ENCODE results near the gene MINDY4.

The MINDY4 gene

DNA sequence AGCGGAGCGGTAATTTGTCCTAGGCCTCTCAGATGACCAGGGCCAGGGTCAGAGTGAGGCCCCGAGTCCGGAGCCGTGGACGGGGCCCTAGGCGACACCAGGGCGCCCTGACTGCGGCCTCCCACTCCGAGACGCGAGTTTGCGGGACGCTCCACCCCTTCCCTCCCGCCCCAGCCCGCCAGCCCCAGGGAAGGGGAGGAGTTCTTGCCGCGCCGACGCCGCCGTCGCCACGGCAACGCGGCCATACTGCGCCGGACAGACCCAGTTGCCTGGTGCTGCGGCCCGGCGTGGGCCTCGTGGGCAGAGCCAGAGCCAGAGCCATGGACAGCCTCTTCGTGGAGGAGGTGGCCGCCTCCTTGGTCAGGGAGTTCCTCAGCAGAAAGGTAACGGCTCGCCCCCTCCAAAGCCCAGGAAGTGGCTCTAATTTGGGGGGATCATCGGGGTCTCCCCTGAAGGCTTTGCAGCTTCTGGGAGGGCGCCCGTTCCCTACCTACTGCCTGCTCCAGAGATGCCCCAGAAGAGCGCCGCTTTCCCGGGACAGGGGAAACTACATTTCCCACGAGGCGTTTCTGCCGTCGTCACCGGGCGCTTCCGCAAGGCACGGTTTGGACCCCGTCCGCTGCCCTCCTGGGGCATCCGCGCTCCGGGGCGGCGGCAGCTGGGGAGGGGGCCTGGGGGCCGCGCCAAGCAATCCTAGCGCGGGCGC lies at the start of gene MINDY4:
Gene MINDY4 (plus strand): TSS at position 244 of the 706 bp plus-strand sequence. CDS start 77 bp downstream, at position 321.
- DNase-seq: peak; percentile 77

DNA sequence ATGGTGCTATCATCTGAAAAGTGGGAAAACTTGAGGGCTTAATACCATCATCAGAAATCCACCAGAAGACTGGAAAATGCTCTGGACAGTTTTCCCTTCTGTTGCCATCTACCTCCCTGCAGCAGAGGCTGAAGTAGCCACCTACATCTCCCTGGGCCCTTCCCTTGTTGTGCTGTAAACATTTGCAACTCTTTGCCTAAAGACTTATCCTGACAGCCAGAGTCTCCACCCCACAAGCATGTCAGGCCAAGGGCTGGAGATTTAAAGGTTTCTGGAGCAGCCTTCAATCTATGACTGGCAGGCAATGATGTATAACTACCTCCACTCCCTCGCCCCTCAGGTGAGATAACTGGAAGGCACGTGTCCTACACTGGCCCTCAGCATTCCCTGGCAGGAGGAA lies 49.0 kb upstream of the MINDY4 start:
- DNase-seq: no peak

DNA sequence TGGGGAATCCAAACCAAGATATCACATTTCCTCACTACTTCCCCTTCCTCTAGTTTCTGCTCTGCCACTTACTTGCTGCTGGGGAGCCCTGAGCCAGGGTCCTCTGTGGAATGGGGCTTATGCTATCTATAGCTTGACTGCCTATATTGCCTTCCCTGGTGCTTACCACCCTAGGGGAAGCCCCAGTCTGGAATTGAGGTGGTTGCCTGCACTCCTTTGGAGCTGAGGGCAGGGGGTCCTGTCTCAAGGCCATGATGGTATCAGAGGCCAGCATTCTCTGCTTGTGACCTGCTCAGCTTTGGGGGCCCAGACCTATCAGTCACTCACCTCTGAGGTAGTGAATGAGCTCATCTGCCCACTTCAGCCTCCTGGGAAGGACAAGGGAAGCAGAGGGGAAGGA lies 48.5 kb upstream of the MINDY4 start:
- DNase-seq: no peak

- DNase-seq: no peak
These were observed 47.4 kb upstream of the MINDY4 start for GRCh38 chr7:30723776-30724175.

DNA sequence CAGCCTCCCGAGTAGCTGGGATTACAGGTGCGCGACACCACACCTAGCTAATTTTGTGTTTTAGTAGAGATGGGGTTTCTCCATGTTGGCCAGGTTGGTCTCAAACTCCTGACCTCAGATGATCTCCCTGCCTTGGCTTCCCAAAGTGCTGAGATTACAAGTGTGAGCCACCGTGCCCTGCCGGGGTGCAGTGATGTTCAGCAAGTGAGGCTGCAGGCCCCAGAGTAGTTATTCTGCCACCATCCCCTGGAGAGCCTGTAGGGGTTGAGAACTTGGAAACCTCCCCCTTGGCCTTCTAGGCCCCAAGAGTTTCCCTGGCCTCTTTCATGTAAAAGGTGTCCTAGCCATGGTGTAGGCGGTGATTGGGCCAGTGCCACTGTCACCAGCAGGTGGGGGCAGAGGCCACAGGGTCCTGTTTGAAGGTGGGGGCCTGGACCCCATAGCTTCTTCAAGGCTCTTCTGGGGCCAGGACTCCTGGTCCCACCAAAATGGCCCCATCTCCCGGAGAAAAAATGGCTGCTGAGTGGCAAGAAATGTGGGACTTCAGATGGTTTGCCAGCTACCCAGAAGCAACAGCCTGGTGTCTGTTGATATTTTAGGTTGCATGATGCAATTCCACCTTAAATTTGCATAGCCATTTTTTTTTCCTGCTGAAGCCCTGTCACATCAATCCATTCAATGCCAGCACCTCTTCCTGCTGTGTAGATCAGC lies 44.8 kb upstream of the MINDY4 start:
- peak; percentile 68 for DNase-seq

DNA sequence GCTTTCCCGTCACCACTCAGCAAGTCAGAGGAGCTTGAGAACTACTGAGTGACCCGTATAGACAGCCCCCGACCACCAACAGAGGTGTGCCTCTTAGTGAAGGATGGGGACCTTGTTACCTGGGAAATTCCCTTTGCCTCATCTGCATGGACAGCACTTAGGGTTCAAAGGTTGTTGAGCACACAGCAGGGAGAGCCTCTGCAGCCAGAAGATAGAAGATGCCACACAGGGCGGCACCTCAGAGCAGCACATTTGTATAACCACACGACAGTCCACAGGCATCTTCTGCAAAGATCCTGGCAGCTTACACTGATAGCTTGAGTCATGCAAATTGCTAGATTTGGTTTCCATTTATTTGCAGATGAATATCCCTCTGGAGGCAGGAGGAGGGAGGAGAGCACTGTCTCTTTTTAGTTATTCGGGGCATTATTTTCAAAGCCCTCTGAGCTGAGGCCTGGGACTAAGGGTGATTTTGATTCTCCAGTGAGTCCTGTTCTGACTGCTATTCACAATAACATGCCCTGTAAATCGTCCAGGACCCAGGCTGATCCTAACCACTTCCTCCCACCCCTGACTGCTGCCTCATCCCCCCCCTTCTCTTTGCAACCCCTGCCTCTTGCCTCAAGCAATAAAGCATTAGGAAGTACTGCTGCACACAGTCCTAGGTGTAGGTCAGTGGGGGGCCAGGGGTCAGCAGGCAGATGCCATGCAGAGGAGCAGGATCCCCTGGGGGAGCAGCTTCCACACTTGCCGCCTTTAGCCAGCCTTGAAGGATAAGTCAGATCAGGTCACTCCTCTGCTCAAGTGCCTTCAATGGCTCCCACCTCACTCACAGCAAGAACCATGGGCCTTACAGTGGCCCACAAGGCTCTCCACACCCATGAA lies 43.9 kb upstream of the MINDY4 start:
- peak; percentile 90 for DNase-seq

DNA sequence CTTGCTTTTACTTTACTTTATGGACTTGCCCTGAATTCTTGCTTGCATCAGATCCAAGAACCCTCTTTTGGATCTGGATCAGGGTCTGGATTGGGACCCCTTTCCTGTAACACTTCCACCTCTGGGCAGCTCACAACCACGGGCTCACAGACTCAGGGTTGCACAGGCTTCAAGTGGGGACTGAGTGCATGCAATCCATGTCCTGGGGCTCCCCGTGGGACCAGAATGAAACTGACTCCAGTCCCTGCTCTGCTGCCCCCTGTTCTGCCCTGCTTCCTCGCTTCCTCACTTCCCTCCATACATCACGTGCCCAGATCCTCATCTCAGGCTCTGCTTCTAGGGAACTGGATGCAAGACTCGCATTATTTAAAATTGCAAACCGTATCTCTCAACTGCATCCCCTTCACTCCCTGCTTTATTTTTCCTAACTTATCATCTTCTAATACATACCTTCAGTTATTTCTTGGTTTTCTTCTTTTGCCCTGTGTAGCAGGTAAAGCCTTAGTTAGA lies 42.6 kb upstream of the MINDY4 start:
- DNase-seq: no peak

- no peak for DNase-seq
These were observed 41.6 kb upstream of the MINDY4 start for GRCh38 chr7:30729642-30730041.

DNA sequence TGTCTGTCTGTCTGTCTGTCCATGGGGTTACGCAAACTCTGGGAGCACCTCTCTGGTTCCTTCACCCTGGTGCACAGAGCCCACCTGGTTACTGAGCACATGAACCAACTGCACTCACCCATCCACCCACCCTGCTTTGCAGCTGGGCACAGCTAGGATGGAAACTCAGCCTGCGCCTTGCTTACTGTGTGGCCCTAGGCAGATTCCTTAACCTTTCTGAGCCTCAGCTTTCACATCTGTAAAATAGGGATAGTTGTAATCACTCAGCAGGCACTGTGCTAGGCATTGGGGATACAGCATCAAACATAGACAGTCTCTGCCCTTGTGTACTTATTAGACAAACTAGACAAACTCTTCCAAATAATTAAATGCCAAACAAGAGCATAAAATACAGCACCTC lies 41.1 kb upstream of the MINDY4 start:
- DNase-seq: no peak

DNA sequence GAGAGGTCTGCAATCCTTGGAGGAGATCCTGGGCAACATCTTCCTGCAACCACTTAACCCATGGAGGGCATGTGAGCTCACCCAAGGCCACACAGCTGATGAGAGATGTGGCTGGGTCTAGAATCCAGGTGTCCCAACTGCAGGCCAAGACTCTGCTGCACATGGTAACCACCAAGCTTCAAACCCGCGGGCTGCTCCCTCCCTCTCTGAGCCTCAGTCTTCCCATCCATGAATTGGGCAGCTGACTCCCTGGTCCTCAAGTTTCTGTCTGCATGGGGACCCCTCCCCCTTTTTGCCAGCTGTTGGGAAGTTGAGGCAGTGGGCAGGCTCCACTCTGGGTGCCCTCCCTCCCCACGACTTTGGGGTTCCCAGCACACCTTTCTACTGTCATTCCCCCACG lies 40.2 kb upstream of the MINDY4 start:
- DNase-seq: no peak

DNA sequence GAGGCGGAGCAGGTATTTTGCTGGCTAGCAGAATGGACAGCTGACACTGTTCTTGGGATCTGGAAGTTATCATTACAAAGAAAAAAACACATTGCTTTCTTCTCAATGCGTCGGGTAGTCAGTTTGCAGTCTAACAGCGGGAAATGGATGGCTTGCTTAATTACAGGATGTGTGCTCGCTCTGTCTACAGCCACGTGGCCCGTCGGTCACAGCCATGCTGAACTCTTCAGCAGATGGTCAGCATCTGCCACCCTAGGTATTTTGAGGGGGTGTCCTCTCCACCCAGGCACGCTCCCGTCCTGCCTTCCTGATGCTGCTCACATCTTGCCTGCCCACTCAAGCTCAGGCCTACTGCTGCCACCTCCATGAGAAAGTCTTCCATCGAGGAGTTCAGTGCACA lies 39.6 kb upstream of the MINDY4 start:
- no peak for DNase-seq

- no peak for DNase-seq
These were observed 38.6 kb upstream of the MINDY4 start for GRCh38 chr7:30732606-30733005.

DNA sequence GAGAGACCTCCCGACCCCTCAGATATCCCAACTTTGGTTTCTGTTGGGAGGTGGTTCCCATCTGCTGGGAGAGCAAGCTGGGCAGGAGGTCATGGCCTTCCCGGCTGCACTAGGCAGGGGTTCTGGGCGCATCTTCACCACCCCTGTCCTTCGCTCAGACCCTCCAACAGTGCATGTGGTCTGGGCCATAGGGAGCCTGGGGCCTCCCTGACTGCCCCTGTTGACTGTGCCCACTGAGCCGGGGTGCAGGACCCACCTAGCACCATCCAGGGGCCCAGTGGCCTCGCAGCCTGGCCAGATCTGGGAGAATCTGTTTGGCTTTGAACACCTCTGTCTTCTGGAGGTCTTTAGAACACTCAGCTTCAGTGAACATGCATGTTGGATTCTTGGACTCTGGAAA lies 38.0 kb upstream of the MINDY4 start:
- DNase-seq: no peak

DNA sequence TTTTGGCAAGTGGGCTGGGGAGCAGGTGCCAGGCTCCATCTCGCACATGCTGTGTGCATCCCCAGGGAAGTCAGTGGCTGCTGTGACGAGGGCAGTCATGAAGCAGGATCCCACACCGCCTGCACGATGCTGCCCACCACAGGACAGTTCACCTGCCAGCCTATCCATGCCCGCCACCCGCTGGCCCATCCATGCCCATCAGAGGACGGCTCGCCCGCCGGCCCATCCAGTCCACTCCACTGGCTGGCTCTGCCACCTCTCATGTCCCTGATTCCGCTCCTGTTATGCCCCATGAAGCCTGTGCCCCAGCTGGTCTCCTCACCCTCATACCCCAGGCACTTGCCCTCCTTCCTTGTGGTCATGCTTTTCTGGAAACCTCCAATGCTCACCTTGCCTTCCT lies 37.5 kb upstream of the MINDY4 start:
- no peak for DNase-seq

DNA sequence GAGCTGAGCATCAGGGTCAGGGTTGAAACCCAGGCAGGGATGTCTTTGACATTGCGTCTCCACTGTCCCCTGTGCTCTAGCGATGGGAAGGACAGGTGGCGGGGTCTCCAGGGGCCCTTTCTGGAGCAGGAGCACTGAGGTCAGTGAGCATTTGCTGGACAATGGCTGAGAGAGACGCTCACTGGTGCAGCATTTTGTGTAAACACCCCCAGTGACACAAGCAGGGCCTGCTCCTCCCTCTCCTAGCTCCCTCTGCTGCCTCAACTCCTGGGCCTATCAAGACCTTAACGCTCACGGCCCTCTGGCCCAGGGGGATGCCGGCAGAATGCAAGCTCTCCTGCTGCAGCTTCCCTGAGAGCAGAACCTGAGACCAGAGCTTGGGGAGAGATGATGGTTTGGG lies 36.7 kb upstream of the MINDY4 start:
- no peak for DNase-seq

GRCh38 chr7:30735631-30736030 lies 35.6 kb upstream of the MINDY4 start:
- no peak for DNase-seq

DNA sequence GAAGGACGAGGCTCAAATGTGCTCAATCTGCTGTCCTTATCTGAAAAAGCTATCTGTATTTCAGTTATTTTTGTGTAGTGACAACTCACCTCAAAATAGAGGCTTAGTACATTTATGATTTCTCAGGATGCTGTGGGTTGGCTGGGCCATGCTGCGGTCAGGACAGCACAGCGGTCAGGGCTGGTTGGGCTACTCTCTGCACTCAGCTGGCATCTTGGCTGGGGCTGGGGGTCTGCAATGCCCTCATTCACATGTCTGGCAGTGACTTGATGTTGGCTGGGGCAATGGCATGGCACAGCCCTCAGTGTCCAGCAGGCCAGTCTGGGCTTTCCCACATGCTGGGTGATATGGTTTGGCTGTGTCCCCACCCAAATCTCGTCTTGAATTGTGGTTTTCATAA lies 34.9 kb upstream of the MINDY4 start:
- DNase-seq: no peak

- DNase-seq: no peak
These were observed 32.9 kb upstream of the MINDY4 start for GRCh38 chr7:30738026-30738915.

DNA sequence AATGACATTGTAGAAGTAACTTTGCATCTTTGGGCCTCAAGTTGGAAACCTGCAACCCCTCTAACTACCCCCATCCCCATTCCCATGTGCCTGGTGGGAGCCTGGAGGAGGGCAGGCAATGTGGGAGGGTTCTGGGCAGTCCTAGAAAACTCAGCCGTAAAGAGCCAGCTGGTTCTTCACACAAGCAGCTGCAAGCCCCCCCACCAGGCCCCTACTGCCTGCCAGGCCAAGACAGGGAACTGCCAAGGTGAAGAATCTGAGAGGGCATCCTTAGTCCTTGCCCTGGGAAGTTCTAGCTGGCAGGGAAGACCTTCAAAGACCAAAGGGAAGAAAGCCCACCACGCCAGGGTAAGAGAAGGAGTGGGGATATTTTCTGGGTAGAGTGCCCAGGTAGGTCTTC lies 31.5 kb upstream of the MINDY4 start:
- no peak for DNase-seq

DNA sequence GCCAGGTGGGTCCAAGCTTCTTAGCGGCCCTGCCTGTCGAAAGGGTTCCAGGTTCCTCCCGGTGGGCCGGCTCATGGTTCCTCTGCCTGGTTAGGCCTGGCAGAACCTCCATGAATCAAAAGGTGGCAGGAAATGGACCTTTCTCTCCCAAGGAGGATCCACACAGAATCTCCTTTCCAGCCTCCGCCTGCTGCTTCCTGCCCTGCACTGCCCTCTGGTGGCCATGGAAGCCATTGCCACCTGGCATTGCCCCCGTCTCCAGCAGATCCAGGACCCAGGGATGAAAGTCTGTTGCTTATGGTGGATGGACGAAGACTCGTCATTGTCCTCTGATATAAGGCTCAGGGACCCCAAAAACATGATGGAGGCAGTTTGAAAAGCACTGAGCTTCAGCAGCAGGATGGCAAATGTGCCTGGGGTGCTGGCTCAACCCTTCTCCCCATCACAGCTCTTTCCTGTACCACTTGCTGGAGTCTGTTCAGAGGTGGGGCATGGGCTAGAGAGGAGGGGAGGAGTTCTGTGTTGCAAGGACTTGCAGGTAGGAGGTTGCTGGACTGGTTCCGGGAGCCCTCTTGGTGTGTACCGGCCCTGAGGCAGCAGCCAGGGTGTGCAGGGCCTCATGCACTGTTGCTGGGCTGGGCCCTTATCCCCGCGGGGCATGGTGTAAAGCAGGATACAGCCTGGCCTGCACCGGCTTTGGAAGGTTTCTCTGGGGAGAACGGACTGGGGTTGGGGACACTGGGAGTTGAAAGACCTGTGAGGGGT lies 30.6 kb upstream of the MINDY4 start:
- DNase-seq: peak; percentile 53

DNA sequence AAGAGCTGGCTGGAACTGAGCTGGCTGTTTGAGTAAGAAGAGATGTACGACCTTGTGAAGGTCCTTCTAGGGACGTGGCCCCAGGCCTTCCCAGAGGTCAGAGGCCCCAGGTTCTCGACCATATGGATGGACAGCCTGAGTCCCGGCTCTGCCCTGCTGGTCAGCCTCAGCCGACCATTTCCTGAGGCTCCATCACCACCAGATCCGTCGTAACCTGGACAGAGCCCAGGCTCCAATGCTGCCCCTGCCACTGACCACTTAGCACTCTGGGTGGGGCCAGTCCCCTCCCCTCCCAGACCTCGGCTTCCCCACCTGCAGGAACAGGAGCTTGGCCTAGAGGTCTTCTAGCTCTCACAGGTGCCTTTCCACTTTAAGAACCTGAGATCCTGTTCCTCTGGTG lies 29.9 kb upstream of the MINDY4 start:
- DNase-seq: no peak

Data from NCI-H526 treated with DMSO at 0.1 percent for 48 hours (cell line).